ENCODE measurements around the gene CLEC18A.
"Not testable (repeated sequence)": the region's sequence is repeated elsewhere in the genome, so short reads cannot be mapped to it uniquely, and the experiment has no call there.

DNA sequence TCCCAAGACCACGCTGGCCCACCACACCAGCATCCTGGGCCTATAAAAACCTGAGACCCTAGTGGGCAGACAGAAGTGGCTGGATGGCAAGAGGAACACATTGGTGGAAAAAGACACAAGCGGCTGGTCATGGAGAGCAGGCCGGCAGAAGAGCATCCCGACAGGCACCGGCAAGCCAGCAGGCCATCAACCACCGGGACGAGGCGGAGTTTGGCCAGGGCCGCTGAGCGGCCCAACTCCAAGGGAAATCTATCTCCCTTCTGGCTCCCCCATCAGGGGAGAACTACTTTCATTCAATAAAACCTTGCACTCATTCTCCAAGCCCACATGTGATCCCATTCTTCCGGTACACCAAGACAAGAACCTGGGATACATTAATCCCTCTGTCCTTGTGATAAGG, 61.8 kb downstream of the CLEC18A start:
- TF ChIP-seq, protein P1, sequence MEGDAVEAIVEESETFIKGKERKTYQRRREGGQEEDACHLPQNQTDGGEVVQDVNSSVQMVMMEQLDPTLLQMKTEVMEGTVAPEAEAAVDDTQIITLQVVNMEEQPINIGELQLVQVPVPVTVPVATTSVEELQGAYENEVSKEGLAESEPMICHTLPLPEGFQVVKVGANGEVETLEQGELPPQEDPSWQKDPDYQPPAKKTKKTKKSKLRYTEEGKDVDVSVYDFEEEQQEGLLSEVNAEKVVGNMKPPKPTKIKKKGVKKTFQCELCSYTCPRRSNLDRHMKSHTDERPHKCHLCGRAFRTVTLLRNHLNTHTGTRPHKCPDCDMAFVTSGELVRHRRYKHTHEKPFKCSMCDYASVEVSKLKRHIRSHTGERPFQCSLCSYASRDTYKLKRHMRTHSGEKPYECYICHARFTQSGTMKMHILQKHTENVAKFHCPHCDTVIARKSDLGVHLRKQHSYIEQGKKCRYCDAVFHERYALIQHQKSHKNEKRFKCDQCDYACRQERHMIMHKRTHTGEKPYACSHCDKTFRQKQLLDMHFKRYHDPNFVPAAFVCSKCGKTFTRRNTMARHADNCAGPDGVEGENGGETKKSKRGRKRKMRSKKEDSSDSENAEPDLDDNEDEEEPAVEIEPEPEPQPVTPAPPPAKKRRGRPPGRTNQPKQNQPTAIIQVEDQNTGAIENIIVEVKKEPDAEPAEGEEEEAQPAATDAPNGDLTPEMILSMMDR (IDR thresholded peaks at IDR 0.05; ENCODE audit: low read depth, low read length, poor library complexity, severe bottlenecking) = not testable (repeated sequence)
- not testable (repeated sequence) for TF ChIP-seq EZH2phosphoT487 (IDR thresholded peaks at IDR 0.05; ENCODE audit: borderline replicate concordance, low read length)

Data from DOHH2 (cell line).